ENCODE results near the gene SLCO2A1. TPM values are rescaled to one million over a fixed set of nuclear protein-coding genes. Genes with fewer than 3 reads are reported as not detected.
A peak's percentile ranks its signal among the peaks of the same experiment; 100 is the strongest.

The SLCO2A1 gene
- total RNA-seq, 1 donor from 2014 or later = 0.33 TPM

GRCh38 chr3:133930341-133930933, 99.3 kb downstream of the SLCO2A1 start:
- peak overlapping the region; percentile 65 for H3K4me3 Mint-ChIP-seq
- no peaks in the 10 kb centered on the region for H3K36me3 Mint-ChIP-seq (ENCODE audit: low read depth)
- peaks cover 23% of the 10 kb centered on the region for H3K27me3 Mint-ChIP-seq (ENCODE audit: low read depth)
- no peaks in the 10 kb centered on the region for H3K9me3 Mint-ChIP-seq
- DNase-seq (ENCODE audit: low read depth, low spot score) = no peak
- H3K4me1 Mint-ChIP-seq = peaks cover 9% of the 10 kb centered on the region
- TF ChIP-seq CTCF (conservative IDR thresholded peaks at IDR 0.05) = peak; percentile 84
- no peak overlapping the region for H3K27ac Mint-ChIP-seq (ENCODE audit: unreplicated experiment)

GRCh38 chr3:133928903-133929607, 100.7 kb downstream of the SLCO2A1 start:
- Mint-ChIP-seq H3K27me3 (ENCODE audit: low read depth) (peaks cover 27% of the 10 kb centered on the region), H3K4me3 (peak overlapping the region; percentile 52), H3K9me3 (no peaks in the 10 kb centered on the region), H3K36me3 (ENCODE audit: low read depth) (no peaks in the 10 kb centered on the region), H3K27ac (ENCODE audit: unreplicated experiment) (no peak overlapping the region), H3K4me1 (peaks cover 9% of the 10 kb centered on the region)
- TF ChIP-seq CTCF (conservative IDR thresholded peaks at IDR 0.05) = no peak
- no peak for DNase-seq (ENCODE audit: low read depth, low spot score)

GRCh38 chr3:133928136-133928893, 101.4 kb downstream of the SLCO2A1 start:
- peaks cover 27% of the 10 kb centered on the region for H3K27me3 Mint-ChIP-seq (ENCODE audit: low read depth)
- no peak overlapping the region for H3K27ac Mint-ChIP-seq (ENCODE audit: unreplicated experiment)
- peaks cover 9% of the 10 kb centered on the region for H3K4me1 Mint-ChIP-seq
- no peak for TF ChIP-seq CTCF (conservative IDR thresholded peaks at IDR 0.05)
- H3K9me3 Mint-ChIP-seq = no peaks in the 10 kb centered on the region
- no peak for DNase-seq (ENCODE audit: low read depth, low spot score)
- H3K36me3 Mint-ChIP-seq (ENCODE audit: low read depth) = no peaks in the 10 kb centered on the region
- peak overlapping the region; percentile 52 for H3K4me3 Mint-ChIP-seq

GRCh38 chr3:133927540-133928066, 102.1 kb downstream of the SLCO2A1 start:
- no peaks in the 10 kb centered on the region for H3K9me3 Mint-ChIP-seq
- no peaks in the 10 kb centered on the region for H3K36me3 Mint-ChIP-seq (ENCODE audit: low read depth)
- peak; percentile 70 for DNase-seq (ENCODE audit: low read depth, low spot score)
- peak overlapping the region; percentile 84 for H3K4me3 Mint-ChIP-seq
- no peak overlapping the region for H3K27ac Mint-ChIP-seq (ENCODE audit: unreplicated experiment)
- peaks cover 9% of the 10 kb centered on the region for H3K4me1 Mint-ChIP-seq
- H3K27me3 Mint-ChIP-seq (ENCODE audit: low read depth) = peaks cover 27% of the 10 kb centered on the region
- TF ChIP-seq CTCF (conservative IDR thresholded peaks at IDR 0.05) = peak; percentile 92

GRCh38 chr3:133926736-133927539, 102.8 kb downstream of the SLCO2A1 start:
- no peaks in the 10 kb centered on the region for H3K9me3 Mint-ChIP-seq
- H3K4me3 Mint-ChIP-seq = peak overlapping the region; percentile 84
- no peak overlapping the region for H3K27ac Mint-ChIP-seq (ENCODE audit: unreplicated experiment)
- H3K36me3 Mint-ChIP-seq (ENCODE audit: low read depth) = no peaks in the 10 kb centered on the region
- DNase-seq (ENCODE audit: low read depth, low spot score) = peak; percentile 20
- no peak for TF ChIP-seq CTCF (conservative IDR thresholded peaks at IDR 0.05)
- peaks cover 27% of the 10 kb centered on the region for H3K27me3 Mint-ChIP-seq (ENCODE audit: low read depth)
- H3K4me1 Mint-ChIP-seq = peaks cover 9% of the 10 kb centered on the region

All from neural crest cell (in vitro differentiated cells).